22Rv1 (cell line): ENCODE results near the gene GABARAP.

ENCODE experiments used
- H3K27ac ChIP-seq: fragments of 450-650 bp; 2 replicates; pipeline ENCODE4 v1.5.1; 2017
- CTCF ChIP-seq: fragments of 450-650 bp; IDR thresholded peaks from 2 replicates; pipeline ENCODE4 v1.5.1; 2017; ENCODE audit warnings: mild to moderate bottlenecking
- ZFX ChIP-seq: fragments of 450-650 bp; IDR thresholded peaks from 2 replicates; pipeline ENCODE4 v1.6.1; 2017; ENCODE audit warnings: antibody characterized with exemption, borderline replicate concordance

GABARAP gene

GRCh38 chr17:7215136-7215638 lies 27.1 kb downstream of the GABARAP start:
- no peak for TF ChIP-seq ZFX
- TF ChIP-seq CTCF = 0 out of 2 replicates have a peak, but pooled peaks have one; percentile 4

GRCh38 chr17:7214300-7215135 lies 27.7 kb downstream of the GABARAP start:
- TF ChIP-seq CTCF (peak; percentile 58), ZFX (no peak)
- peak overlapping the region; percentile 65 for H3K27ac ChIP-seq

More at GRCh38 chr17:7215136-7215638, 27.1 kb downstream of the GABARAP start:
- peak overlapping the region; percentile 65 for H3K27ac ChIP-seq

DNA sequence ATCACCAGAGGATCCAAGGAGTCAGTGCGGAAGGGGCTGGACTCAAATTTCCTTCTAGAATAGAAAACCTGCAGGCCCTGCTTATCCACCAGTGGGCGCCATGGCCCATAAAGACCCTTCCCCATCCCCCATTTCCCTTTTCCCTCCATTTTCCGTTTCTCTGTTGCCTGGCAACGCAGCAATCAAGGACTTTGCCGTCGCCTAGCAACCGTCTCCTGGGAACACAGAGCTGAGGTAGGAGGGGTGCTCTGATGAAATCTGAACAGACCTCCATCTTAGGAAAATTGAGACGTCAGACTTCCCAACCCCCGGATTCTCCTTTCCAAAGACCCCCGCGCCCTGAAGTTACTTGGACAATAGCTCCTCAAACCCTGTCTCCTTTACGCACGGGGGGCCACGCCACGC lies 28.4 kb downstream of the GABARAP start:
- peak overlapping the region; percentile 65; the same call in 1 of the 2 replicates for H3K27ac ChIP-seq
- TF ChIP-seq CTCF (peak; percentile 35), ZFX (no peak)

- TF ChIP-seq CTCF (no peak), ZFX (no peak)
- H3K27ac ChIP-seq = no peak overlapping the region
These were observed 30.6 kb downstream of the GABARAP start for GRCh38 chr17:7211491-7212273.

GRCh38 chr17:7208754-7209460 lies 33.3 kb downstream of the GABARAP start:
- TF ChIP-seq ZFX = no peak
- no peak for TF ChIP-seq CTCF
- no peak overlapping the region for H3K27ac ChIP-seq

- H3K27ac ChIP-seq = no peak overlapping the region
- no peak for TF ChIP-seq ZFX
- TF ChIP-seq CTCF = no peak
These were observed 34.1 kb downstream of the GABARAP start for GRCh38 chr17:7208027-7208571.
